Stimulated activated CD8-positive, alpha-beta memory T cell treated with anti-CD3 and anti-CD28 coated beads, Interleukin-4, amount 100 ng/mL, for 48 hours (primary cell): ENCODE data around the gene AMBRA1.
"Not testable (repeated sequence)": the region's sequence is repeated elsewhere in the genome, so short reads cannot be mapped to it uniquely, and the experiment has no call there.

Source experiments
- DNase-seq: peaks from one replicate; pipeline ENCODE4 v3.0.0-alpha.2; 2020

The AMBRA1 gene

DNA sequence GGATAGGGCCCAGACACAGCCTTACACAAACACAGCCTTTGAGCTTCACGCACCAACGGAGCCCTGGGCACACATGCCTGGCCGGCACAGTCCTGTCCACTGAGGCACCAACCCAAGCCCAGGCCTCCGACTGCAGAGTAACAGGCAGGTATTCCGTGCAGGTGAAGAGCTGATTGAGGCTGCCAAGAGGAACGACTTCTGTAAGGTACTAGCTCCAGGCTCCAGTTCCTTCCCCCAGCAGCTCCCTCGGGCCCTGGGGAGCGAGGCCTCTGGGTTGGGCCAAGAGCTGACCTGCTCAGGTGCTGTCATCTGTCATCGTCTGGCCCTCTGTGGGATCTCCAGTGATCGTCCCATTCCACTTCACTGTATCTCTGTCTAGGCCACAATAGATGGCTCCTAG lies 215.5 kb downstream of the AMBRA1 start:
- DNase-seq: no peak

DNA sequence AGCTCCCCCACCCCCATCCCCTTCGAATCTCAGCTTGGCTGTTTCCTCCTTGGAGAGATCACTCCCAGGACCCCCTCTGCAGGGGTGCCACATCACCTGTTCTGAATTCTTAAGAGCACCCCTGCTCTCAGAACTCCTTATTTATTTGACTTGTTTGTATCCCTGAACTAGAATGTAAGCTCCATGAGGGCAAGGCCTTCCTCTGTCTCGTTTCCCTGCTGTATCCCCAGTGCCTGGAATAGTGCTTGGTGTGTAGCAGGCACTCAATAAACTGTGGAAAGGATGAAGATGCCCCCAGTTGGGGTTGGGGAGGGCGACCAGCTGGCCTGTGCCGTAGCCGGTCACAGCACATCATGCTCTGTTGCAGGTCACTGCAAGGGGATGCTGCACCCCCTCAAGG lies 216.0 kb downstream of the AMBRA1 start:
- no peak for DNase-seq

DNA sequence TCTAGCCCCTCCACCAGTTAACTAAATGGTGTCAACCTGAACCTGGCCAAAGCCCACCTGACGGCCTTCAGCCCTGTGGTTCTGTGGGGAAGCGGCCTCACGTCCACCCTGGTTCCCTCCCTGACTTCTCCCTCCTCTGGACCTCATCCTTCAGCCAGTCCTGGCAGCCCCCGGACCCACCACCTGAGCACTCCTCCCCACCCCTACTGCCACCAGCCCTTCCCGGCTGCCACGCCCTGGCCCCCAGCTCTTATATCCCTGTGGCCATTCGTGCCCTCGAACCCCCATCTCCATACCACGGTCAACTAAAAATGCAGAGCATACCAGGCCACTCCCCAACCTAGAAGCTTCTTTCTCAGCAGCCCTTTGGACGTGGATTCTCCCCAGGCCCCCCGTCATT lies 216.5 kb downstream of the AMBRA1 start:
- DNase-seq: no peak

DNA sequence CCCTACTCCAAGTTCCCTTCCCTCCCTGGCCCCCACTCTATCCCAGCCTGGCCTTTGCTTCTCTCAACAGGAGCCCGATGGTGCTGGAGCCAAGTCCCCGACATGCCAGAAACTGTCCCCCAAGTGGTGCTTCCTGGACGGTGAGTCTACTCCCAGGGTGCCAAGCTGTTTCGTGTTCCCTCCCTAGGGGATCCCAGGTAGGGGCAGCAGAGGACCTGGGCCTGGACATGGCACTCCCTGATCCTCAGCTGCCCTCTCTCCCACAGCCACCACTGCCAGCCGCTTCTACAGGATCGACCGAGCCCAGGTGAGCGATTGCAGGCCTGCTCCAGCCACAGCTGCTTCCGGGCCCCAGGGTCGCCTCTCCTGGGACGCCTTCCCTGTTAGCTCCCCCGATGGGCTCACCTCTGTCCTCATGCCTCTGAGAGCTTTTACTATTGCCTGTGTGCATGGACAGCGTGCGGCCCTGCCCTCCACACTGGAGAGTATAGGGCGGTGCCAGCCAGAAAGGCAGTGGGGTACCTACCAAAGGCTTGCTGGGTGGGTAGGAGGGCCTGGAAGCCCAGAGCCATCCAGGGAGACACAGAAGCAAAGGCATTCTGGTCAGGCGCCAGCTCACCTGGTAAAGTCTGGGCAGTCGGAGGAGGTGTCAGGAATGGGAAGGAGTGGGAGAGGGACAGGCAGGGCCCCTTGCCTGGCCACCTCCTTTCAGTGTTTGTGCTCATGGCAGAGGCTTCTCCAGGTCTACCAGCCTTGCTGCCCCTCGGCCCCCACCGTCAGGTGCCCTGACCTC lies 217.4 kb downstream of the AMBRA1 start:
- no peak for DNase-seq

DNA sequence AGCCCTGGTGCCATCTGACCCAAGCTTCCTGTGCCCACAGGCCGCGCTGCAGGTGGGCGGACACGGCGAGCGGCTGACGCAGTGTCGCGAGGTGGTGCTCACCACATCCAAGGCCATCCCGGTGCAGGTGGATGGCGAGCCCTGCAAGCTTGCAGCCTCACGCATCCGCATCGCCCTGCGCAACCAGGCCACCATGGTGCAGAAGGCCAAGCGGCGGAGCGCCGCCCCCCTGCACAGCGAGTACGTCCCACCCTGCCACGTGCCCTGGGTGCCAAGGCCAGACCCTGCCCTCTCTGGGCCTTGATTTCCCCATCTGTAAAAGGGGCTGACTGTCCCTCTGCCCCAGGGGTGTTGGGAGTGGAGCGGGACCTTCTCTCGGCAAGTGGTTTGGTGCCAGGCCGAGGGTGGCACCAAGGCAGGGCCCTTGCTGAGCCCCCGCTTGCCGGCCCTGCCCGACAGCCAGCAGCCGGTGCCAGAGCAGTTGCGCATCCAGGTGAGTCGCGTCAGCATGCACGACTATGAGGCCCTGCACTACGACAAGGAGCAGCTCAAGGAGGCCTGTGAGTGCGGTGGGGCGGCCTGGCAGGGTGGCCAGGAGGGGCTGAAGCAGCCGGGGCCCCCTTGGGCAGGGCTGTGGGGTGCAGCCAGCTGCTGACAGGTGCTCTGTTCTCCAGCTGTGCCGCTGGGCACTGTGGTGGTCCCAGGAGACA lies 218.3 kb downstream of the AMBRA1 start:
- DNase-seq: no peak

DNA sequence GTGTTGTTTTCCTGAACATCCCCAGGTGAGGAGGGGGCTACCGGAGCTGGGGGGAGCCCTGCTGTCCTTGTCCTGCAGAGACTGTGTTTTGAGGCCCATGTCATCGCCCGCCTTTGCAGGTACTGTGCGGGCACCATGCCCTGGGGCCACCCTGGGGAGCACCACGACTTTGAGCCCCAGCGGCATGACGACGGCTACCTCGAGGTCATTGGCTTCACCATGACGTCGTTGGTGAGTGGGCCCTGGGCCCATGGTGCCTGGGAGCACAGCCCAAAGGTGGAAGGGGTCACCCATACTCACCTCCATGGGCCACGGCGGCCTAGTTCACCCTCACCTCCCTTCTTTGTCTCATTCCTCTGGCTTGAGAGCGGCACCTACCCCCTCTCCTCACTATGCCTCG lies 219.0 kb downstream of the AMBRA1 start:
- no peak for DNase-seq

DNA sequence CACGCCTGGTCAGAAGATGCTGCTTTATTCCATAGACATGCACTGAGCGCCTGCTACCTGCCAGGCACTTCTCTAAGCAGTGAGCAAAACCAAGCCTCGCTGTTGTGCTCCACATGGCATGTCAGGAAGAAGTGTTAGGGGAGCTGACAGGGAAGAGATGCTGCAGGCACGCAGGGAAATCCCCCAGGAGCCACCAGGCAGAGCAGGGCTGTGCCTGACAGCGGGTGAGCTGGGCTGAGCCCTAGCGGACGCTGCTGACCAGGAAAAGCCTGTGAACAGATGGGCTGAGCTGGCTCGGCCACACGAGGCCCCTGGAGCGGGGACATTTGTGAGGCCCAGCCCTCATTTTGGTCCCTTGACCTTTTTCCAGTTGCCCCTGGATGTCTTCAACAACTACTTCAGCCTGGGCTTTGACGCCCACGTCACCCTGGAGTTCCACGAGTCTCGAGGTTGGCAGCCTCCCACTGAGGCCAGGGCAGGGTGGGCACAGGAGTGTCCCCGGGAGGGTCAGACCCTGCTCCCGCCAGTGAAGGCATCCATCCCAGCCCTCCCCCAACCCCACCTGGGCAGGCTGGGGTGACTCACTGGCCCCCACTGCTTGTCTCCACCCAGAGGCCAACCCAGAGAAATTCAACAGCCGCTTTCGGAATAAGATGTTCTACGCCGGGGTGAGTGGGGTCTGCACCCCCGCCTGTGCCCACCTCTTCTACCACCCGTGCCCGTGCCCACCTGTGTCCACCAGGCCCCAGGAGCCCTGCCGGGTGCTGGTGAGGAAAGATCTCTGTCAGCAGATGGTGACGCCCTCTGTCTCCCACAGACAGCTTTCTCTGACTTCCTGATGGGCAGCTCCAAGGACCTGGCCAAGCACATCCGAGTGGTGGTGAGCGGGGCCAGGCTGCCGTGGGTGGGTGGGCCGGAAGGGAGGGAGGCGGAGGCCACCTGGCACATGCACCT lies 219.8 kb downstream of the AMBRA1 start:
- DNase-seq: no peak

DNA sequence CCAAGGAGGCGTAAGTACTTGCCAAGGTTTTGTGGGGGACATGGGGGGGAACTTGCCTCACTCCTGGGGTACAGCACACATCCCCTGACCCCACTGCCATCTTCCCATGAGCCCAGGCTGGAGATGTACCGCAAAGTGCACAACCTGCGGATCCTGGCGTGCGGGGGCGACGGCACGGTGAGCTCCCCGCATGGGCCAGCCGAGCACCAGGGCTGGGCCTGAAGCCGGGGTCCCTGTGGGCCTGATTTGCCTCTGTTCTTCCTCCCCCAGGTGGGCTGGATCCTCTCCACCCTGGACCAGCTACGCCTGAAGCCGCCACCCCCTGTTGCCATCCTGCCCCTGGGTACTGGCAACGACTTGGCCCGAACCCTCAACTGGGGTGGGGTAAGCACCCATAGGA lies 221.3 kb downstream of the AMBRA1 start:
- DNase-seq: not testable (repeated sequence)

DNA sequence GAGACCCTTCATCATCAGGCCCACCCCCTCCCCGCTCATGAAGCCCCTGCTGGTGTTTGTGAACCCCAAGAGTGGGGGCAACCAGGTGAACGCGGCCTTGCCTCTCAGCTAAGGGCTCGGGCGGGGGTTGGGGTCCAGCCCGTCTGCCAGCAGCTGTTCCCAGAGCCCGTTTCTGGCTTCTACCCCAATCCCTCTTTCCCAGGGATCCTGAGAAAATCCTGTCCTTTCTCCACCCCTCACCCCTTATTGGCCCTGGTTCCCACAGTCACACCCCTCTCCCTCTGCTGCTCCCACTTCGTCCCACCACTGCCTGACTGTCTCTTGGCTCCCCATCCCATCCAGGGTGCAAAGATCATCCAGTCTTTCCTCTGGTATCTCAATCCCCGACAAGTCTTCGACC lies 221.7 kb downstream of the AMBRA1 start:
- no peak for DNase-seq

DNA sequence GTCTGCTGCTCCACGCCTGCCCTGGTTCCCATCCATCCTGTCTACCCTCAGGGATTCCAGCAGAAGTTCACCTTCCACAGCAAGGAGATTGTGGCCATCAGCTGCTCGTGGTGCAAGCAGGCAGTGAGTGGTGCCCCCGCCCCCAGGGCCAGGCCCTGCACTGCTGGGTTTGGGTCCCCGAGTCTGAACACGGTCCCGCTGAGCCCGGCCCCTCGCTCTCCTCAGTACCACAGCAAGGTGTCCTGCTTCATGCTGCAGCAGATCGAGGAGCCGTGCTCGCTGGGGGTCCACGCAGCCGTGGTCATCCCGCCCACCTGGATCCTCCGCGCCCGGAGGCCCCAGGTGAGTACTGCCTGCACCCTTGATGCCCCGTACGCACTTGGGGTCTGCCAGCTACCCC lies 222.6 kb downstream of the AMBRA1 start:
- not testable (repeated sequence) for DNase-seq

DNA sequence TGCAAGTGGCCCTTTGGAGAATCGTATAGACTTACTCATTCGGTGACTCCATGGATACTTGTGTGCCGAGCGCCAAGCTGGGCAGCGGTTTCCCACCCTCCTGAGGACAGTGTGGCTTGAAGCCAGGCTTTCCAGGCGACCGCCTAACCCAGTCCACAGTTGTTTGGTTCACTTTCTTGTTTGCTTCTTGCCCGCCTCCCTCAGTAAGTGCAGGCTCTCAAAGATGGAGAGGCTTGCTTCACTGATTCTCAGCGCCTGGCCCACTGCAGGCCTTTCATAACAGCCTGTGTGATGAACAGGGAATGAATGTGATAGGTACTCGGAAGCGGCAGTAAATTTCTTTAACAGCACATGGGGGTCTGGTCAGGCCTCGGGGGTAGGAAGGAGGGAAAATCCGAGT lies 223.6 kb downstream of the AMBRA1 start:
- DNase-seq: no peak

DNA sequence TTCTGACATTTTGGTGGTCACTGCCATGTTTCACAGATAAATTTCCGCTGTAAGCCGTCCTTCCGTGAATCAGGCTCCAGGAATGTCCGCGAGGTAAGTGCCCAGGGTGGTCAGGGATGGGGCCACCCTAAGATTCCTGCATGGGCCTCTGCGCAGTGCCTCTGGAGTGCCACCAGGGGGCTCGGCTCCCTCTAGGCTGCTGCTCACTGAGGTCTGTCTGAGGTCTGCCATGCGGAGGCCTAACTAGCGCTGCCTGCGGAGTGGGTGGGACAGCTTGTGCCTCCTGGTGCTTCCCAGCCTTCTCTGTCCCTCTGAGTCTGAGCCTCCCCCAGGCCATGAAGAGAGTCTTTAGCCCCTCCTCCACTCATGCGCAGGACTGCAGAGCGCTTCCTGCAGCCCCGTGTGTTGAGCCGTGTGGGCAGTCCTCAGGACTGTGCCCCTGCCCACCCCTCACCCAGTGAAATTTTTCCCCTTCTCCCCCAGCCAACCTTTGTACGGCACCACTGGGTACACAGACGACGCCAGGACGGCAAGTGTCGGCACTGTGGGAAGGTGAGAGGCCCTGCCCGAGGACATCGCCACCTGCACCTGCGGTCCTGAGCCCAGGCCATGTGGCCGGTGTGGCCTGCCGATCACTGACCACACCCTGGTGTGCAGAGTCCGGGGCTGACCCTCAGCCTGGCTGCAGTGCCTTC lies 224.2 kb downstream of the AMBRA1 start:
- DNase-seq: peak; percentile 80

DNA sequence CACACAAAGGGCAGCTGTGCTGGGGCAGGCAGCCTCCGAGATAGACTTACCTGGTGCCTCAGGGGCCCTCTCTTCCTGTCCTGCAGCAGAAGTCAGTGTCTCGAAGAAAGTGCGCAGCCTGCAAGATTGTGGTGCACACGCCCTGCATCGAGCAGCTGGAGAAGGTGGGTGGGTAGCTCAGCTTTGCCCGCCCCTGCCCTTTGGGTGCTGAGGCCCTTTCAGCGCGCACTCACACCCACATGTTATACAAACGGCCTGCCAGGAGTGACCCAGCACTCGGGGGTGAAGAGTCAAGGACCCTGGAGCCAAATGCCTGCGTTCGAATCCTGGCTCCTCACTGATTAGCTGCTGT lies 225.9 kb downstream of the AMBRA1 start:
- no peak for DNase-seq

DNA sequence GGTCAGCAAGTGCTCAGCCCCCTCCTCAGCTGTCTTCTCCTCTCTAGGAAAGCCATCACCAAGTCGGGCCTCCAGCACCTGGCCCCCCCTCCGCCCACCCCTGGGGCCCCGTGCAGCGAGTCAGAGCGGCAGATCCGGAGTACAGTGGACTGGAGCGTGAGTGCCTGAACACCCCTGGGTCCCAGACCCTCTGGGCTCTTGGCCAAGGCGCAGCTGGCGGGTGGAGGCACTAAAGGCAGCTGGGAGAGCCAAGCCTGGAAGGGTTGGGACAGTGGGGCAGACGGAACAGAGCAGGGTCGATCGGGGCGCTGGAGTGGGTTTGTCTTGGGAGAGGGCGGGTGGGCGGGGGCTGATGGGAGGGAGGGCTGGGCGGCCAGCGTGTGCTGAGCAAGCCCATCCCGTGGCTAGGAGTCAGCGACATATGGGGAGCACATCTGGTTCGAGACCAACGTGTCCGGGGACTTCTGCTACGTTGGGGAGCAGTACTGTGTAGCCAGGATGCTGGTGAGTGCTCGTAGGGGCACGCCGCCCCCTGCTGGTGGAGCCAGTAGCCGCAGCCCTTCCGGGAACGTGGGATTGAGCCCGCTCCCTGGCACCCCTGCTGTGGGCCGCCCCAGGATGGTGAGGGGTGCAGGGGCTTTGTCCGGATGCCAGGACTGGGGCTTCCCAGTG lies 226.4 kb downstream of the AMBRA1 start:
- peak; percentile 89 for DNase-seq

DNA sequence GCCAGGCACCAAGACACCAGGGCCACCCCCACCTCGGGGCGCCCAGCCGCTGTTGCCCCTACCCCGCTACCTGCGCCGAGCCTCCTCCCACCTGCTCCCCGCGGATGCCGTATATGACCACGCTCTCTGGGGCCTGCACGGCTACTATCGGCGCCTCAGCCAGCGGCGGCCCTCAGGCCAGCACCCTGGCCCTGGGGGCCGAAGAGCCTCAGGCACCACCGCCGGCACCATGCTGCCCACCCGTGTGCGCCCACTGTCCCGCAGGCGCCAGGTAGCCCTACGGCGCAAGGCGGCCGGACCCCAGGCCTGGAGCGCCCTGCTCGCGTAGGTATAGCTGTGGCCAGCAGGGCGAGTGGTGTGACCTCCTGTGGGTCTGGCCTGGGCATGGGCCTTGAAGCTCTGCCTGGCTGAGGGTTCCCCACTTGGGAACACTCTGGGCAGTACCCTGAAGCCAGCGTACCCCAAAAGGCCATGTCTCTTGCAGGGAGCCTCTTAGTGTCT lies 227.1 kb downstream of the AMBRA1 start:
- DNase-seq: no peak

DNA sequence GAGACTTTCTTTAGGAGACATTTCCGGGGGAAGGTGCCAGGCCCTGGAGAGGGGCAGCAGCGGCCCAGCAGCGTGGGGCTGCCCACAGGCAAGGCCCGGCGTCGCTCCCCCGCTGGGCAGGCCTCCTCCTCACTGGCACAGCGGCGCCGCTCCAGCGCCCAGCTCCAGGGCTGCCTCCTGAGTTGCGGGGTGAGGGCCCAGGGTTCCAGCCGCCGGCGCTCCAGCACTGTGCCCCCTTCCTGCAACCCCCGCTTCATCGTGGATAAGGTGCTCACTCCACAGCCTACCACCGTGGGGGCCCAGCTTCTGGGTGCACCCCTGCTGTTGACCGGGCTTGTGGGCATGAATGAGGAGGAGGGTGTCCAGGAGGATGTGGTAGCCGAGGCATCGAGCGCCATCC lies 227.6 kb downstream of the AMBRA1 start:
- no peak for DNase-seq

DNA sequence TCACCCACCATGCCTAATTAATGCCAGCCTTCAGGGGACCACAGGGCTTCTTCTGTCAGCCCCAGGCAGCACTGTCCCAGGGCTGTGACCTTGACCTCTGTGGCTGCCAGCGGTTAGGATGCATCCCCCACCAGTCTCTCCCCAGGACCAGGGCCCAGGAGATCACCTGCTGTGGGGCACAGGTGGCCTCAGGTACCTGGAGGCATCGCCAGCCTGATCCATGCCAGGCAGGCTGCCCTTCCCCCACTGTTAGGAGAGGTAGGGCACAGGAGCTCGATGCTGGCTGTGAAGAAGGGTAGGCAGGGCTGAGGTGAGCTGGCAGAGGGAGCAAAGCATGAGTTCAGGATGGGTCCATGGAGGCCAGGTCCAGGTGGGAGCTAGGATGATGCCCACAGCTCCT lies 229.0 kb downstream of the AMBRA1 start:
- no peak for DNase-seq

DNA sequence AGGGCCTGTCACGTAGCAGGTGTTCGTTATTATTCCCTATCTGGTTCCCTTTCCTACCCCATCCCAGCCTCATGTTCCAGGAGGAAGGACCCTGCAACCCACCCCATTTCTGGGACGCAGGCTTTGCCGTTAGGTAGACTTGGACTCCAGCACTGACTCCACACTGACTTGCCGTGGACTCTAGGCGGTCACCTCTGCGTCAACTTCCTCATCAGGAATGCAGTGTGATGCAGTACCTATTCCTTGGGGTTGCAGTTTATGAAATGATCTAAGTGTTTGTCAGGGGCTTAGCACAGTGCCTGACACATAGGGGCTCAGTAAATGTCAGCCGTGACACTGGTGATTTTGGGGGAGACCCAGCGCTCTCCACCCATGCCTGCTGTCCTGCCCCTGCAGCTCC lies 229.8 kb downstream of the AMBRA1 start:
- DNase-seq: no peak

DNA sequence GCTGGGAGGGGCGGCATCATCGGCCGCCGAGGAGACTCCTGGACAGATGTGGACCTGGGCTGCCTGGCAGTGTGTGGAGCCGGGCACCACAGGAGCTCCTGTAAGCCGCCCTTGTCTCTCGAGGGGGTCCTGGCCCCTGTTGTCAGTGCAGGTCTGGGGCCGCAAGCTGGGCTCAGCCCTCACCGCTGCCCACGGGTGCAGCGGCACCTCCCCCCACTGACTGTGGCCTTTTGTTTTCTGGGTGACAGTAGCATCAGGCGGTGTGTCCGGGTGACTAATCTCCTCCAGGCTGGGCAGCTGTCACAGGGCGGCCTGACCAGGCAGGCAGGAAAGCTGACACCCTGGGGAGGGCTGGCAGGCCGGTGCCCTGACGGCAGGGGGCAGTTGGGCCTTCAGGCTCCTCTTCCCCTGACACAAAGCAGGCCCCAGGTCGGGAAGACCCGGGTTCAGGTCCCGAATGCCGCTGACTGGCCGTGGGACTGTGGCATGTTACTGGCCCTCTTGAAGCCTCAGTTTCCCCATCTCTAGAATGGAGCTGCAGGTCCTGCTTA lies 230.3 kb downstream of the AMBRA1 start:
- no peak for DNase-seq

DNA sequence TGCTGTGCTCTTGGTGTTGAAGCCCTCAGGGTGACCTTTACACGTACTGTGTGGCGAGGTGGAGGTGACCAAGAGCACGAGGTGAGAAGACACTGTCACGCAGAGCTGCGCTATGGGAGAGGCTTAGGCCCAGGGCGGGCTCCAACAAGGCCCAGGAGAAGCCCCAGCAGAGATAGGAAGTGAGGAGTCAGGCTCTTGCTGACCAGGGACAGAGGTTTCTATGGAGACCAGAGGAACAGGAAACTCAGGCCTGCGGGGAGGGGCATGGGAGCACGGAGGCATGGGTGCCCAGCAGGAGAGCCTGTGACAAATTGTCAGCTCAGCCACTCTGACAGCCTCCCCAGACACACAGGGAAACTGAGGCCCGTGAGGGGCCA lies 230.8 kb downstream of the AMBRA1 start:
- DNase-seq: no peak

DNA sequence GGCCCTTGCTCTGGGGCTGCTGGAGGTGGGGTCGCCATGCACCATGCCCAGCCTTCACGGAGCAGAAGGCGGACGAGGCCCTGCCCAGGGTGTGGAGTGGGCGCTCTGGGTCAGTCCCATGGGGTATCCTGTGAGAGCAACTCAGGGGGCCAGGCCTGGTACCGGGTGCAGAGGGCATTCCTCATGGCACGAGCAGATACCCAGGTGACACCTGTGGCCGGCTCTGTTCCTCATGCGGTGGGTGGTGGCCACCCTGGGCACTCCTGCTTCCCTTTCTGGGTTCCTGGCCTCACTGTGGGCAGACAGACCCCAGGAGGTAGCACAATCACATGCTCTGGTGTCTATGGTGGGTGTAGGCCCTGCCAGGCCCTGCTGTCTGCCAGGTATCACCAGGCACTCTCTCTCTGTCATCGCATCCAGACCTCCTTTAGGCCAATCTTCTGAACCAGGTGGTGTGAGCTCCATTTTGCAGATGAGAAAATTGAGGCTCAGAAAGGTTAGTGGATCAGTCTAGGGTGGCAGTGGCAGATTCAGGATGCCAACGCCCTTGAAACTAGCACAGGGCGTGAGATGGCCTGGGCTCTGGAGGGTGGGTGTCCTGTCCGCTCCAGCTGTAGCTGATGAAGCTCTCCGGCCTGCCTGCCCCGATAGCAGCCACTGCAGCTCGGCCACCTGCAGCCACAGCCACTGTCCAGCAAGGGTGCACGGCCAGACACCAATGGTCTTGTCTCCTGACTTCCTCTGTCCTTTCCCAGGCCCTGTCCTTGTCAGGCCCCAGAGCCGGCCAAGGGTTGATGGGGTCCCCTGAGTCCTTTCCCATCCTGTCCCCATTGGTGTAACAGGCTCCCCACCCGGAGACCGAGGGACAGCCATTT lies 231.4 kb downstream of the AMBRA1 start:
- no peak for DNase-seq
